Measurements from ENCODE around the gene OR52E6. TPM values are rescaled to one million over a fixed set of nuclear protein-coding genes. Genes with fewer than 3 reads are reported as not detected.

OR52E6 gene
- total RNA-seq, result not detected in 2 replicates

DNA sequence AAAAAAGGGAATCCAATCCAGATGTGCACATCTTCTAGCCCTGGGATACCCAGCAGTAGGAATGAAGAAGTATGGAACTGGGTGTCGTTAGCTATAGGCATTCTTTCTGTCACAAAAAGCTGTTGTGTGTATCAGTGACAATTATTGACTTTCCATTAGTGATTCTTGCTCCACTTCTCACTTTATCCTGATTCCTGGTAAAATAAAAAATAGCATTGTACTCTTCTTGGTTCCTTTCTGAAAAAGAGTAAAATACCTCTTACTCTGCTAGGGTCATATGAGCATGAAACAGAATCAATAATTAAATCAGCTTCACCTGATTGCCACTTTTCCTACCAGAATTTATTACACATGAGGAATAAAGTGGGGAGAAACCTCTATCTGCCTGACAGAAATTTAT lies at the start of gene OR52E6:
Gene OR52E6, minus strand, starts transcription at position 101 of the 400 bp plus-strand sequence. Its CDS starts 0 bp downstream, at position 101.

GRCh38 chr11:5880329-5880728 lies 38.6 kb upstream of the OR52E6 start, which contains the start of gene OR52E4:
Gene OR52E4 (plus strand): TSS chr11:5880629. CDS start chr11:5884293, 3,664 bp downstream.

GRCh38 chr11:5857590-5857989 lies 15.9 kb upstream of the OR52E6 start, which contains the start of gene OR52E8:
Gene OR52E8 (minus strand): TSS chr11:5857690. CDS start chr11:5857690, 0 bp downstream.

DNA sequence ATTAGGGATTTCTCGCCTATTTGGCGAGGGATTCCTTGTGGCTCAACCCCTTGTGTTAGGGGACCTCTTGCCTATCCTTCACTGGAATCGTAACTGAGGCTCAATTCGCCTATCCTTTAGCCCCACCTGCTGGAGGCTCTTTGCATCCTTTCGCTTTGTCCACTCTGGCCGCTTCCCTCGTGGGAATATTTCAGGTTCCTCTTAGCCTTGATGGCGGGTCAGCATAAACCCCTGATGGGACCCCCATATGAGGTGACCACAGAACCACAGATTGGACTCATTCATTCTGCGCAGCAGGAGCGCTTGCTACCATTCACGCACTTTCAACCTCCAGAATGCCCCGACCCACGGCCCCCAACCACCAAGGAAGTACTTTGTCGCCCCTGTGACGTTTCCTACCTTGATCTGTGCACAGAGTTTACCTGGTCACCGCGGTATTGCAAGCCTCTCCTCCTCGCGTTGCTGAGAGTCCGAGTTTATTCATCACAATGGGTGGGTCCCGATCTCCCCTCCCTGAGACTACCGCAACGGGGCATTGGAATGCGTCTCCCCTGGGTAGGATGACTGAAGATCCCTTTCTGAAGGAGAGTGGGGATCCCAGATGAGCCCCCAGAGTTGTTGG lies 33.1 kb downstream of the OR52E6 start, which contains the start of gene OR52N2:
Gene OR52N2, plus strand, starts transcription at position 425 of the 622 bp plus-strand sequence. CDS start 11,412 bp downstream, outside the sequence.

DNA sequence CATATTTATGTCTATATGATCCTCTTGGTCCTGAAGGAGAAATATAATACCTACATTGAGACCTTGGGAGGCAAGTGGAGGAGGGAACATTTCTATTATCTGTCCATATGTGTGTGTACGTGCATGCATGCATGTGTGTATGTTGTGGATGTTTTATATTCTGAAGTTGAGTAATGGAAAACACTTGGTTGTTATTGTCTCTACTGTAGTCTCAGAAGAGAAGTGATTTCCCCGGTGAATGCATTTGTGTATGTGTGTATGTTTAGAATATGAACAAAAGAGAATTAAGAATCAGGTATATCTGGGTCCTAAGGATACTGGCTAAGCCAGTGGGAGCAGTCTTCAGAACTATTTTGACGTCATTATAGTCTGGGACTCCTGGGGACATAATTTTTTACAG lies 50.5 kb downstream of the OR52E6 start, which contains the start of gene OR52N1:
Gene OR52N1, minus strand, starts transcription at position 101 of the 400 bp plus-strand sequence. CDS start 2,449 bp downstream, outside the sequence.

Other genes starting within 250 kb of the OR52E6 start
- 4.5 and 8.3 TPM in 2 replicates for gene TRIM6, start 245.3 kb downstream of the OR52E6 start, total RNA-seq
- gene TRIM34, start 216.9 kb downstream of the OR52E6 start, total RNA-seq, result 6.8 and 11.2 TPM in 2 replicates
- 30.7 and 32.6 TPM in 2 replicates for gene TRIM5, start 156.8 kb downstream of the OR52E6 start, total RNA-seq
- gene TRIM22, start 152.1 kb downstream of the OR52E6 start, total RNA-seq, result 143 and 164 TPM in 2 replicates
- gene OR56B1, start 105.4 kb downstream of the OR52E6 start, total RNA-seq, result 0.12 TPM in 1 of 2 replicates, not detected in the other
- gene OR52N4, start 87.7 kb downstream of the OR52E6 start, total RNA-seq, result not detected in 2 replicates
- not detected in 2 replicates for gene OR52N5, start 58.5 kb downstream of the OR52E6 start, total RNA-seq
- not detected in 2 replicates for gene OR52N1, start 50.6 kb downstream of the OR52E6 start, total RNA-seq
- gene OR52N2, start 33.0 kb downstream of the OR52E6 start, total RNA-seq, result not detected in 2 replicates
- gene OR52E8, start 15.8 kb upstream of the OR52E6 start, total RNA-seq, result not detected in 2 replicates
- not detected in 2 replicates for gene OR52E4, start 38.7 kb upstream of the OR52E6 start, total RNA-seq
- not detected in 2 replicates for gene OR52E5, start 51.3 kb upstream of the OR52E6 start, total RNA-seq
- not detected in 2 replicates for gene OR56A3, start 100.4 kb upstream of the OR52E6 start, total RNA-seq
- not detected in 2 replicates for gene OR56A5, start 126.6 kb upstream of the OR52E6 start, total RNA-seq
- gene OR52L1, start 145.1 kb upstream of the OR52E6 start, total RNA-seq, result not detected in 2 replicates
- not detected in 2 replicates for gene OR56A4, start 165.0 kb upstream of the OR52E6 start, total RNA-seq
- gene OR56A1, start 188.9 kb upstream of the OR52E6 start, total RNA-seq, result not detected in 2 replicates

Measured in hair follicle dermal papilla cell (primary cell).